AG09309 (cell line): Measurements from ENCODE around the gene DYDC2.

Experiments
- DNase-seq: peaks from one replicate; pipeline ENCODE4 v3.0.0-alpha.2; 2010; ENCODE audit warnings: low read depth
- H3K4me3 ChIP-seq: 2 replicates; pipeline ENCODE4 v1.5.1; 2011; ENCODE audit warnings: mild to moderate bottlenecking, low read depth, low read length, moderate library complexity; ENCODE audit not compliant: control insufficient read depth
- TF ChIP-seq, protein P1 (sequence below): IDR thresholded peaks from 2 replicates; pipeline ENCODE4 v1.5.1; 2011; ENCODE audit warnings: mild to moderate bottlenecking, low read depth, low read length, inconsistent platforms; ENCODE audit not compliant: insufficient read depth, control insufficient read depth; ENCODE audit errors: missing control alignments

DYDC2 gene

DNA sequence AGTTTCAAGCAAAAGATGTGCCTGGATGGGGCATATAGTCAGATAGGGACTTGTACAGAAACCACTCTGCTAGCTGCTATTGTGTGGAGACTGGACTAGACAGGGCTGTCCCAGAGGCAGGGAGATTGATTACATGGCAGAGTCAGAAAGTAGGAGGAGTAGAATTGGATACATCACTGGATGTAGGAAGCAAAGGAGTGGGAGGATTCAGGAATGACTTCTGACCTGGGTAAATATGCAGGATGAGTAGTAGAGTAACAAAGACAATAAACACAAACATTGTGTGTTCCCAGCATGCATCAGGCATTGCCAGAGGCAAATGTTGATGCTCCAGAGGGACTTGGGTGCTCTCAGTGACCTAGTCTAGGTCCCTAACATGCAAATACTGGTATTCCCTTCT, 36.2 kb upstream of the DYDC2 start:
- TF ChIP-seq, protein P1, sequence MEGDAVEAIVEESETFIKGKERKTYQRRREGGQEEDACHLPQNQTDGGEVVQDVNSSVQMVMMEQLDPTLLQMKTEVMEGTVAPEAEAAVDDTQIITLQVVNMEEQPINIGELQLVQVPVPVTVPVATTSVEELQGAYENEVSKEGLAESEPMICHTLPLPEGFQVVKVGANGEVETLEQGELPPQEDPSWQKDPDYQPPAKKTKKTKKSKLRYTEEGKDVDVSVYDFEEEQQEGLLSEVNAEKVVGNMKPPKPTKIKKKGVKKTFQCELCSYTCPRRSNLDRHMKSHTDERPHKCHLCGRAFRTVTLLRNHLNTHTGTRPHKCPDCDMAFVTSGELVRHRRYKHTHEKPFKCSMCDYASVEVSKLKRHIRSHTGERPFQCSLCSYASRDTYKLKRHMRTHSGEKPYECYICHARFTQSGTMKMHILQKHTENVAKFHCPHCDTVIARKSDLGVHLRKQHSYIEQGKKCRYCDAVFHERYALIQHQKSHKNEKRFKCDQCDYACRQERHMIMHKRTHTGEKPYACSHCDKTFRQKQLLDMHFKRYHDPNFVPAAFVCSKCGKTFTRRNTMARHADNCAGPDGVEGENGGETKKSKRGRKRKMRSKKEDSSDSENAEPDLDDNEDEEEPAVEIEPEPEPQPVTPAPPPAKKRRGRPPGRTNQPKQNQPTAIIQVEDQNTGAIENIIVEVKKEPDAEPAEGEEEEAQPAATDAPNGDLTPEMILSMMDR: no peak
- no peak for DNase-seq
- no peak overlapping the region for H3K4me3 ChIP-seq

DNA sequence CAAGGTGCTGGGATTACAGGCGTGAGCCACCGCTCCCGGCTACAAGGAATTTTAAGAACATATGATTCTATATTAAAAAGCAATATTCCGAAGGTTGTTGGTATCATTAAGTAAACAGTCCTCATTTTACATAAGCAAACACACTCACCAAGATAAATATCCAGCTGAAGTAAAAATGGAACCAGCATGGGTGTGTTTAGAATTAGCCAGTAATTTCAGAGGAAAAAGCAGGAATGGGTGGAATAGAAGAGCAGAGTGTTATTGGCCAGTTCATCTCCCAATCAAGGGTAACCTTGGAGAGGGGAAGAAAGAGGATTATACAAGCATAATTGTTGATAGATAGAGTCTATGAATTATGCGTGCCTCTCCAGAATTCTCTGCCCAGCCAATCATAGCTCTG, 35.4 kb upstream of the DYDC2 start:
- H3K4me3 ChIP-seq: no peak overlapping the region
- TF ChIP-seq, protein P1: no peak
- DNase-seq: no peak

DNA sequence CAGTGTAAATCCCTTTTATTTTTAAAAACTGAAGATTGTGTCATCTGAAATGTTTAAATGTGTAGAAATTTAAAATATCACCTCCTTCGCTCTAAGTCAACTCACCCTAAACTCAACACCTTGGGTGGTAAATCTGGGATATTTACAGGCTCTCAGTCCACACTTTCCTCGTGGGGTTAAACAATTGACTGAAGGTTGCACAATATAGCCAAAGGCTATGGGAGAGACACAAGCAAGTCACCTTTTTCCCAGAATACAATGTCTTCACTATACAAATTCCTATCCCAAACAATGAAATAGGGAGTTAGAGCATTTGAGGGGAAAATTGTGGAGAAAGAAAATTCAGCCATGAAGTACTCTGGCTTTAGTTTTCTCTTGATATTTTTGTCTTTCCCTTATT, 34.4 kb upstream of the DYDC2 start:
- no peak for DNase-seq
- TF ChIP-seq, protein P1: no peak

DNA sequence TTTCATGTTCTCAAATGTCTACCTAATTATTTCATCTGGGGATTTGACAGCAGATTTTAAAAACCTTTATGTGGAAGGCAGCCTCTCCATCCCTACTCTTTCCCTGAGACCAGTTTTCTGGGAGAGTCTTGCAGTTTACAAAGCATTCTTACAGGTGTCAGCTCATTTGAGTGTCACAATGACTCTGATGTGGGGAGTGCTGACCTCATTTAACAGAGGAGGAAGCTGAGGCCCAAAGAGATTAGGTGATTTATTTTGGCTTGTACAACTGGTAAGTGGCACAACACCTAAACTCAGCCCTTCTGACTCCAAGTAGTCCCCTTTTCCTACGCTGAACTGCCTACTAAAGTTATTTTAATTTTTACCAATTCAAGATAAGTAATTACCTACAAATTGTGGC, 33.9 kb upstream of the DYDC2 start:
- DNase-seq: no peak
- no peak overlapping the region for H3K4me3 ChIP-seq
- TF ChIP-seq, protein P1: no peak

More for the DNA sequence above, 34.4 kb upstream of the DYDC2 start:
- no peak overlapping the region for H3K4me3 ChIP-seq

DNA sequence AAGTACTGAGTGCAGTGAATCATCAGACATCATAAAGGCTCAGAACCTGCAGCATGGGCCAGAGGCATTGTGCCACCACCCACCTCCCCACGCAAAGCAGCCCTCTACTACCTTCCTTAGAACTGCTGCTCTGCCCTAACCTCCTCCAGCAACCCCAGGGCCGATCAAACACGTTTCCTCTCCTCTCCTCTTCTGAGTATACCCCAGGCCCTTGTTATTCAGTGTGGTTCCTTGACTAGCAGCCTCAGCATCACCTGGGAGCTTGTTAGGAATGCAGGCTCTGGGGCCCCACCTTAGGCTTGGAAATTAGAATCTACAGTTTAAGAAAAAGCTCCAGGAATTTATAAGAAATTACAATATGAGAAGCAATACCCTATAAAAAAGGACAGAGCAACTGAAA, 33.3 kb upstream of the DYDC2 start:
- H3K4me3 ChIP-seq: no peak overlapping the region
- TF ChIP-seq, protein P1: no peak
- DNase-seq: no peak

GRCh38 chr10:80324086-80324485, 32.5 kb upstream of the DYDC2 start:
- no peak overlapping the region for H3K4me3 ChIP-seq
- TF ChIP-seq, protein P1: no peak
- no peak for DNase-seq

DNA sequence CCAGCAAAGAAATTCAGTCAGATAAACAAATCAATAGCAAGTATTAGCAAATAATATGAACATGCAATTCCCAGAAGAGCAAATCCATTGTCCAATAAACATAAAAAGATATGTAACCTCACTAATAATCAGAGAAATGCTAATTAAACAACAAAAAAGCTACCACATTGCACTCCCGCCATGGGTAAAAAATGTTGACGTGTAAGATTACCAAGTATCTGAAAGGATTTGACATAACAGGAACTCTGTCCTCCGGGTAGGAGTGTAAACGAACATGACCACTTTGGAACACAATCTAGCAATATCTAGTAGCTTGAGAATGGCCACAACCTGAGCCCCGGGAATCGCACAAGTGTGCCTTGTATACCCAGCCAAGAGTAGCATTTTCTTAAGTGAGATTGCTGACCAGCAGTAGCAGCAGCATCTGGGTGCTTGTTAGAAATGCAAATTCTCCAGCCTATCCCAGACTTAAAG, 31.7 kb upstream of the DYDC2 start:
- H3K4me3 ChIP-seq: no peak overlapping the region
- DNase-seq: no peak
- TF ChIP-seq, protein P1: no peak
